Cardiac muscle cell (in vitro differentiated cells and primary cell): Measurements from ENCODE around the gene HSPBAP1. TPM values are rescaled to one million over a fixed set of nuclear protein-coding genes. Genes with fewer than 3 reads are reported as not detected.
A peak's percentile ranks its signal among the peaks of the same experiment; 100 is the strongest.

Source experiments
- DNase-seq, 2 donors: peaks; one replicate each; pipeline versions ENCODE4 v3.0.0 to v3.0.0-alpha.2; 2010 to 2017; ENCODE audit warnings: low read depth in 1 of 2, low spot score in 1 of 2
- H3K27ac ChIP-seq: fragments of 200-600 bp; sonication (generic); 2 replicates; pipeline ENCODE4 v1.5.1; 2016
- H3K27me3 ChIP-seq: fragments of 200-600 bp; sonication (generic); 2 replicates; pipeline ENCODE4 v1.6.0; 2016; ENCODE audit warnings: control low read depth
- H3K36me3 ChIP-seq: fragments of 200-600 bp; sonication (generic); 2 replicates; pipeline ENCODE4 v1.5.1; 2016; ENCODE audit warnings: control low read depth
- H3K4me1 ChIP-seq: fragments of 200-600 bp; sonication (generic); 2 replicates; pipeline ENCODE4 v1.8.1; 2017; ENCODE audit warnings: low read depth, mild to moderate bottlenecking, mixed run types
- H3K4me3 ChIP-seq: fragments of 200-600 bp; sonication (generic); 2 replicates; pipeline ENCODE4 v1.5.1; 2016; ENCODE audit warnings: mild to moderate bottlenecking
- H3K9me3 ChIP-seq: fragments of 200-600 bp; sonication (generic); 2 replicates; pipeline ENCODE4 v1.5.1; 2017; ENCODE audit warnings: low read depth, mild to moderate bottlenecking, control low read depth
- CTCF ChIP-seq: IDR thresholded peaks from 2 replicates; pipeline ENCODE4 v1.5.1; 2012; ENCODE audit warnings: low read depth, mild to moderate bottlenecking, low read length
- polyA plus RNA-seq: library from polyadenylated mRNA; unstranded; fragments of >200 nt; fragmentation: Nextera tagmentation; extraction: Ambion mirVana; gene quantifications from 2 replicates; pipeline ENCODE4 v1.2.1, GENCODE V29; 2016
- total RNA-seq: library from RNA; depleted of rRNA; stranded (reverse); fragments of >200 nt; gene quantifications from 2 replicates; pipeline ENCODE4 v1.2.3, GENCODE V29; 2016

HSPBAP1 gene
- total and polyA plus RNA-seq, 2 experiments from 2014 or later, result 2.9 to 7.2 TPM

- no peaks in the 10 kb centered on the region for H3K36me3 ChIP-seq
- no peak for DNase-seq
- H3K9me3 ChIP-seq, result no peaks in the 10 kb centered on the region
- H3K4me1 ChIP-seq, result no peaks in the 10 kb centered on the region
- H3K27me3 ChIP-seq, result peaks cover 35% of the 10 kb centered on the region
- H3K4me3 ChIP-seq, result no peak overlapping the region
- H3K27ac ChIP-seq, result no peak overlapping the region
- TF ChIP-seq CTCF, result no peak
Observed at GRCh38 chr3:122800706-122801237, 7.1 kb upstream of the HSPBAP1 start.

GRCh38 chr3:122800031-122800430 lies 6.4 kb upstream of the HSPBAP1 start:
- no peak for TF ChIP-seq CTCF
- no peak overlapping the region for H3K27ac ChIP-seq

GRCh38 chr3:122799322-122799721 lies 5.7 kb upstream of the HSPBAP1 start:
- H3K36me3 ChIP-seq, result no peaks in the 10 kb centered on the region
- no peaks in the 10 kb centered on the region for H3K9me3 ChIP-seq
- H3K4me3 ChIP-seq, result no peak overlapping the region
- no peaks in the 10 kb centered on the region for H3K4me1 ChIP-seq
- TF ChIP-seq CTCF, result no peak
- H3K27me3 ChIP-seq, result peaks cover 29% of the 10 kb centered on the region
- DNase-seq, result no peak
- H3K27ac ChIP-seq, result no peak overlapping the region

More at GRCh38 chr3:122800031-122800430, 6.4 kb upstream of the HSPBAP1 start:
- no peak overlapping the region for H3K4me3 ChIP-seq
- no peaks in the 10 kb centered on the region for H3K4me1 ChIP-seq
- no peak for DNase-seq
- peaks cover 29% of the 10 kb centered on the region for H3K27me3 ChIP-seq
- no peaks in the 10 kb centered on the region for H3K36me3 ChIP-seq
- no peaks in the 10 kb centered on the region for H3K9me3 ChIP-seq

- Histone ChIP-seq H3K9me3 (no peaks in the 10 kb centered on the region), H3K4me3 (no peak overlapping the region), H3K27me3 (peaks cover 14% of the 10 kb centered on the region), H3K27ac (no peak overlapping the region), H3K4me1 (no peaks in the 10 kb centered on the region), H3K36me3 (no peaks in the 10 kb centered on the region)
- no peak for TF ChIP-seq CTCF
- no peak for DNase-seq
Observed at GRCh38 chr3:122797291-122797690, 3.7 kb upstream of the HSPBAP1 start.

- Histone ChIP-seq H3K36me3 (no peaks in the 10 kb centered on the region), H3K9me3 (no peaks in the 10 kb centered on the region), H3K27me3 (peaks cover 11% of the 10 kb centered on the region), H3K27ac (peak overlapping the region; percentile 87), H3K4me1 (no peaks in the 10 kb centered on the region), H3K4me3 (peak overlapping the region; percentile 48)
- TF ChIP-seq CTCF, result no peak
- DNase-seq, result peak in 1 of 2 donors; percentile 5
Observed at GRCh38 chr3:122795674-122796195, 2.1 kb upstream of the HSPBAP1 start.
